K562 (cell line): Measurements from ENCODE around the gene ATP8B2. TPM values are rescaled to one million over a fixed set of nuclear protein-coding genes. Genes with fewer than 3 reads are reported as not detected.

Experiments
- ATF4 ChIP-seq: fragments of 450-650 bp; formaldehyde crosslinking; IDR thresholded peaks from 2 replicates; pipeline ENCODE4 v1.4.0; 2022; ENCODE audit warnings: mild to moderate bottlenecking, moderate library complexity
- BRD4 ChIP-seq: fragments of 200-600 bp; sonication (generic); IDR thresholded peaks from 2 replicates; pipeline ENCODE4 v1.6.1; 2017; ENCODE audit warnings: inconsistent platforms
- DNMT1 ChIP-seq: fragments of 450-650 bp; IDR thresholded peaks from 2 replicates; pipeline ENCODE4 v1.6.1; 2016; ENCODE audit warnings: antibody characterized with exemption, mild to moderate bottlenecking
- ELF1 ChIP-seq: fragments of 200-800 bp; sonication (Bioruptor generic); IDR thresholded peaks from 2 replicates; pipeline ENCODE4 v1.6.1; 2016; ENCODE audit warnings: missing genetic modification characterization, missing compliant biosample characterization
- ELK1 ChIP-seq: sonication (generic); formaldehyde crosslinking; IDR thresholded peaks from 2 replicates; pipeline ENCODE4 v1.8.1; 2022; ENCODE audit warnings: missing genetic modification reagents
- FOXP1 ChIP-seq: sonication (generic); formaldehyde crosslinking; IDR thresholded peaks from 2 replicates; pipeline ENCODE4 v1.8.0; 2022; ENCODE audit warnings: mild to moderate bottlenecking, missing genetic modification reagents
- HNRNPLL ChIP-seq: fragments of 200-400 bp; formaldehyde crosslinking; IDR thresholded peaks from 2 replicates; pipeline ENCODE4 v1.6.1; 2017; ENCODE audit warnings: low read length, low read depth, mild to moderate bottlenecking; ENCODE audit not compliant: poor library complexity, severe bottlenecking
- HSF4 ChIP-seq: fragments of 250-450 bp; sonication (Bioruptor Pico); IDR thresholded peaks from 2 replicates; pipeline ENCODE4 v2.1.2; 2022; ENCODE audit warnings: mild to moderate bottlenecking, moderate library complexity, borderline replicate concordance
- KDM5B ChIP-seq: fragments of 200-600 bp; sonication (generic); IDR thresholded peaks from 2 replicates; pipeline ENCODE4 v1.6.1; 2012; ENCODE audit warnings: low read depth, mild to moderate bottlenecking, moderate library complexity, low read length, control low read depth, inconsistent platforms; ENCODE audit not compliant: insufficient replicate concordance
- MAFG ChIP-seq: fragments of 450-650 bp; conservative IDR thresholded peaks from 2 replicates; pipeline ENCODE4 v1.6.1; 2016; ENCODE audit warnings: missing genetic modification characterization, missing compliant biosample characterization
- MTA2 ChIP-seq: fragments of 450-650 bp; IDR thresholded peaks from 2 replicates; pipeline ENCODE4 v1.6.1; 2016; ENCODE audit warnings: low read depth
- NFE2L1 ChIP-seq: fragments of 450-650 bp; IDR thresholded peaks from 2 replicates; pipeline ENCODE4 v1.6.1; 2016; ENCODE audit warnings: missing genetic modification characterization, low read depth, mild to moderate bottlenecking, missing compliant biosample characterization, moderate library complexity, borderline replicate concordance
- SP1 ChIP-seq: sonication (generic); formaldehyde crosslinking; IDR thresholded peaks from 2 replicates; pipeline ENCODE4 v1.8.1; 2022; ENCODE audit warnings: mild to moderate bottlenecking, missing genetic modification reagents
- TARDBP ChIP-seq: fragments of 450-650 bp; IDR thresholded peaks from 2 replicates; pipeline ENCODE4 v1.6.1; 2016
- THAP12 ChIP-seq: fragments of 250-450 bp; sonication (Bioruptor Pico); IDR thresholded peaks from 2 replicates; pipeline ENCODE4 v1.9.0; 2021; ENCODE audit warnings: mild to moderate bottlenecking, inconsistent platforms
- TSC22D4 ChIP-seq: fragments of 450-650 bp; IDR thresholded peaks from 2 replicates; pipeline ENCODE4 v1.6.1; 2016; ENCODE audit warnings: missing genetic modification characterization, missing biosample characterization, control low read depth
- ZFP36 ChIP-seq: fragments of 150-350 bp; IDR thresholded peaks from 2 replicates; pipeline ENCODE4 v1.6.1; 2018; ENCODE audit warnings: low read length, low read depth; ENCODE audit not compliant: partially characterized antibody
- ZNF316 ChIP-seq: fragments of 450-650 bp; IDR thresholded peaks from 2 replicates; pipeline ENCODE4 v1.6.1; 2016
- ZNF395 ChIP-seq: fragments of 200-800 bp; sonication (Bioruptor generic); IDR thresholded peaks from 2 replicates; pipeline ENCODE4 v1.6.1; 2017; ENCODE audit warnings: missing genetic modification characterization, missing compliant biosample characterization
- ZNF644 ChIP-seq: fragments of 200-800 bp; sonication (Bioruptor generic); IDR thresholded peaks from 2 replicates; pipeline ENCODE4 v1.6.1; 2016; ENCODE audit warnings: low read depth, missing genetic modification characterization, missing compliant biosample characterization
- ZNF740 ChIP-seq, 3 experiments: fragments of 200-800 bp in 1 of 3; sonication (Bioruptor generic) in 1 of 3; sonication (generic) in 1 of 3; formaldehyde crosslinking in 1 of 3; IDR thresholded peaks; 2 replicates each; pipeline versions ENCODE4 v1.6.1 to v1.8.0; 2016 to 2022; ENCODE audit warnings: mild to moderate bottlenecking in 2 of 3, missing compliant biosample characterization in 2 of 3, missing genetic modification characterization in 2 of 3, missing genetic modification reagents in 1 of 3
- polyA plus RNA-seq, 8 experiments: library from polyadenylated mRNA; depleted of rRNA in 4 of 8; stranded (reverse) in 5 of 8; unstranded in 3 of 8; fragments of >200 nt; fragmentation: Nextera tagmentation in 2 of 8; fragmentation: Illumina TruSeq in 1 of 8; extraction: Ambion mirVana in 2 of 8; extraction: Trizol in 1 of 8; gene quantifications; 2 replicates each; pipeline versions ENCODE4 v1.2.1 to v1.2.3, GENCODE V29; 2011 to 2014; ENCODE audit warnings: inconsistent platforms in 1 of 8, missing spikeins in 1 of 8
- total RNA-seq, 7 experiments: library from RNA; depleted of rRNA in 6 of 7; stranded (reverse); fragments of >200 nt in 6 of 7; fragmentation: Illumina TruSeq in 2 of 7; extraction: Trizol in 2 of 7; gene quantifications; 2 replicates each; pipeline versions ENCODE4 v1.2.1 to v1.2.3, GENCODE V29; 2011 to 2021; ENCODE audit warnings: low replicate concordance in 1 of 7

Gene ATP8B2
- total and polyA plus RNA-seq, 9 of the 15 experiments (the other 6 are each of a cell fraction or from before 2014, with no cell fraction given) = 0.27 to 33.2 (median 18.4) TPM

- TF ChIP-seq SP1 (peak; percentile 44; the same call in 1 of the 2 replicates), TARDBP (no peak), MAFG (tag) (no peak), ZNF316 (no peak), MTA2 (no peak), ELF1 (tag) (no peak), ZNF395 (CRISPR knock-in tag) (no peak), ZNF644 (tag) (no peak), ZNF740 (CRISPR knock-in tag; IDR thresholded peaks at IDR 0.05) (0 out of 2 replicates have a peak, but pooled peaks have one; percentile 13), ZNF740 (tag; IDR thresholded peaks at IDR 0.05) (peak in 1 of 2 experiments; percentile 29; a peak in 1 of 4 replicates), ZFP36 (no peak), KDM5B (no peak), HSF4 (no peak), BRD4 (no peak), ATF4 (CRISPR knock-in tag) (no peak), NFE2L1 (tag) (no peak), FOXP1 (CRISPR knock-in tag) (no peak), TSC22D4 (no peak), ELK1 (no peak), DNMT1 (no peak), THAP12 (CRISPR knock-in tag) (no peak), HNRNPLL (no peak)
Observed at GRCh38 chr1:154324669-154325582, at the start of gene ATP8B2 (continued).
